ENCODE measurements around the gene IRF6.

The IRF6 gene

DNA sequence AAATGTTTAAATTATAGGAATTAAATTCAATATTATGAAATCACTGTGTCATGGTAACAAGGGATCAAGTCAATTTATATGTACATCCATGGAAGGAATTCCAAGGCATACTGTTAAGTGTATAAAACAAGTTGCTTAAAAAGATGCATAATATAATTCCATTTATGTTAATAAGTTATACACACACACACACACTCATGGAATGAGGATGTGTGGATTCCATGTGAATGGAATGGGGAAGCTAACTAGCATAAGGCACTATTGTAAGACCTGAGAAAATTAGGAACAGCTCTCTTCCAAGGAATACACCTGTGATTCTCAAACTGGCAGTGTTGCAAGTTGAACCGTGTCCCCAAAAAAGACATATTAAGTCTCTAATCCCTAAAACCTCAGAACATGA, 67.7 kb downstream of the IRF6 start:
- Histone ChIP-seq H3K4me3 (ENCODE audit: low read depth in 1 of 2, low read length in 1 of 2) (no peak overlapping the region), H3K9me3 (no peaks in the 10 kb centered on the region), H3K27me3 (peaks cover 13% of the 10 kb centered on the region), H3K27ac (no peak overlapping the region), H3K36me3 (no peaks in the 10 kb centered on the region), H3K4me1 (ENCODE audit: control insufficient read depth in 1 of 2, insufficient read depth in 1 of 2, low read depth in 1 of 2, low read length in 1 of 2) (no peaks in the 10 kb centered on the region)
- TF ChIP-seq, protein P1, sequence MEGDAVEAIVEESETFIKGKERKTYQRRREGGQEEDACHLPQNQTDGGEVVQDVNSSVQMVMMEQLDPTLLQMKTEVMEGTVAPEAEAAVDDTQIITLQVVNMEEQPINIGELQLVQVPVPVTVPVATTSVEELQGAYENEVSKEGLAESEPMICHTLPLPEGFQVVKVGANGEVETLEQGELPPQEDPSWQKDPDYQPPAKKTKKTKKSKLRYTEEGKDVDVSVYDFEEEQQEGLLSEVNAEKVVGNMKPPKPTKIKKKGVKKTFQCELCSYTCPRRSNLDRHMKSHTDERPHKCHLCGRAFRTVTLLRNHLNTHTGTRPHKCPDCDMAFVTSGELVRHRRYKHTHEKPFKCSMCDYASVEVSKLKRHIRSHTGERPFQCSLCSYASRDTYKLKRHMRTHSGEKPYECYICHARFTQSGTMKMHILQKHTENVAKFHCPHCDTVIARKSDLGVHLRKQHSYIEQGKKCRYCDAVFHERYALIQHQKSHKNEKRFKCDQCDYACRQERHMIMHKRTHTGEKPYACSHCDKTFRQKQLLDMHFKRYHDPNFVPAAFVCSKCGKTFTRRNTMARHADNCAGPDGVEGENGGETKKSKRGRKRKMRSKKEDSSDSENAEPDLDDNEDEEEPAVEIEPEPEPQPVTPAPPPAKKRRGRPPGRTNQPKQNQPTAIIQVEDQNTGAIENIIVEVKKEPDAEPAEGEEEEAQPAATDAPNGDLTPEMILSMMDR (IDR thresholded peaks at IDR 0.05), result no peak

DNA sequence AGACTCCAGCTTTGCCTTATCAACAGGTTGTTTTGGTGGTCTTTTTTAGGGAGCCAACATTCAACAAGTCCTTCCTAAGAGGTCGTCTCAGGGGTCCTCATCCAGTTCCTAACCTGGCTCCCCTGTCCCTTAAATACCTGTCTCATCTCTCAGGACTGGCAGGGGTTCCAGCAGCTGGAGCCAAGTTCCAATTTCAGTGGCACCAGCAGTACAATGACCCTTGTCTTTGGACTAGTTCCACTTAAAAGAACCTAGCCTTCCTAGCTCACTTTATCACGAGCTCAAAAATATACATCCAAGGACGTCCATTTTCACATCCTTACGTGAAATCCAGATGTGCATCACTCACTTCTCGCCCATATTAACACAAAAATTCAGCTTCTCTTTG, 68.8 kb downstream of the IRF6 start:
- no peaks in the 10 kb centered on the region for H3K4me1 ChIP-seq (ENCODE audit: control insufficient read depth in 1 of 2, insufficient read depth in 1 of 2, low read depth in 1 of 2, low read length in 1 of 2)
- H3K9me3 ChIP-seq, result no peaks in the 10 kb centered on the region
- no peak overlapping the region for H3K4me3 ChIP-seq (ENCODE audit: low read depth in 1 of 2, low read length in 1 of 2)
- H3K27me3 ChIP-seq, result peaks cover 13% of the 10 kb centered on the region
- no peak overlapping the region for H3K27ac ChIP-seq
- TF ChIP-seq, protein P1 (IDR thresholded peaks at IDR 0.05), result no peak
- no peaks in the 10 kb centered on the region for H3K36me3 ChIP-seq

- Histone ChIP-seq H3K4me3 (ENCODE audit: low read depth in 1 of 2, low read length in 1 of 2) (no peak overlapping the region), H3K27ac (no peak overlapping the region), H3K36me3 (no peaks in the 10 kb centered on the region), H3K9me3 (no peaks in the 10 kb centered on the region), H3K27me3 (peaks cover 13% of the 10 kb centered on the region), H3K4me1 (ENCODE audit: control insufficient read depth in 1 of 2, insufficient read depth in 1 of 2, low read depth in 1 of 2, low read length in 1 of 2) (no peaks in the 10 kb centered on the region)
- TF ChIP-seq, protein P1 (IDR thresholded peaks at IDR 0.05), result no peak
Measured at GRCh38 chr1:209736490-209737117, 69.3 kb downstream of the IRF6 start.

All from neutrophil (primary cell).